ENCODE measurements around the gene LCP2. TPM values are rescaled to one million over a fixed set of nuclear protein-coding genes. Genes with fewer than 3 reads are reported as not detected.
"Not testable (repeated sequence)": the region's sequence is repeated elsewhere in the genome, so short reads cannot be mapped to it uniquely, and the experiment has no call there.

The LCP2 gene
- total RNA-seq, 1 donor from 2014 or later, result 351 TPM

DNA sequence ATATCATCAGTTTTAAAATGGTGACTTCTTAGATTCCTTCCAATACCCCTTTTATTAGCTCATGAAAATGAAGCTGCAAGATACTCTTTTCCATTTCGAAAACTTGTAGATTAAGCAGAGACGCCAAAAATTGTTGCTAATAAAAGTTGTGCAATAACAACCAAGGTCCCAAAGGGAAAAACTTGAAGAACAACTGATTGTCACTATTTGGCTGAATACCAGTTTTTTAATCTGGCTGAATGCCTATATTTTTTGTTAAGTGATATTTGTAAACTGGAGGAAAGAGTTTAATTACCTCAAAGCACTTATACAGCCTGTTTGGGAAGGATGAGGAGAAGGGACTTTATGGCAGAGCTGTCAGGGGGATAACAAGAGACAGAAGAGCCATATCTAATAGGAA lies 50.2 kb downstream of the LCP2 start:
- H3K4me1 Mint-ChIP-seq (ENCODE audit: low read depth), result peaks cover 17% of the 10 kb centered on the region
- no peaks in the 10 kb centered on the region for H3K27me3 Mint-ChIP-seq (ENCODE audit: insufficient read depth)
- intact Hi-C loops (cut with micrococcal nuclease), result no loop called here
- DNase-seq (ENCODE audit: low spot score), result no peak
- H3K4me3 Mint-ChIP-seq, result no peak overlapping the region
- peaks cover 5% of the 10 kb centered on the region for H3K9me3 Mint-ChIP-seq
- no peak overlapping the region for H3K27ac Mint-ChIP-seq
- peaks cover 68% of the 10 kb centered on the region for H3K36me3 Mint-ChIP-seq (ENCODE audit: low read depth)

DNA sequence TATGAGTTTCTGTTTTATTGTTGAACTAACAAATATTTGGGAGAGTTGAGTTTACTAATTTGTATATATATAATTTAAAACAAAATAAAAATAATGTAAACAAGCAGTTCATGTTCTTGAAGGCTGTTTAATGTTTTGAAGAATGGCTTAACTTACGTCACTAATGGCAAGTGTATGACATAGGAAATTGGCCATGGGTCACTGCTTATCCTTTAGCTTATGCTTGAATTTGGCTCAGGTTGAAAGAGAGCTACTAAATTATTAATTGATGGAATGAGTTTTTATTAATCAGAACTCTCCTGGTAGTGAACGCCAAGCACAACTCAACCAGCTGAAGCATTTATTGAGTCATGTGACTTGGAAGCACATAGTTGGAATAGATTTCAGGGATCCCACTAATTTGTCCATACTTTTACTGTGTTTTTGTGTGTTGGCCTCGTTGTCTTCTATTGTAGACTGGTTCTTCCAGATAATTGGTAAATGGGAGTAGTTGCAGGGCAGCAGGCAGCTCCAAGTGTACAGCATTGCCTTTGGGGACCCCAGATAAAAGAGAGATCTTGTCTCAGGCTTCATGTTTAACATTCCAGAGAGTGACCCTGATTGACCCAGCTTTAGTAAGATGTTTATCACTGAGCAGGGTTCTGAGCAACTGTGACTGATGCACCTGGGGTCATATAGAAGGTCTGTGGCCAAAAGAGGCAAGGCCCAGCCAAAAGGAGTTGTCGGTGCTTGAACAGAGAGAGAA lies 51.3 kb downstream of the LCP2 start:
- H3K4me3 Mint-ChIP-seq, result no peak overlapping the region
- H3K27me3 Mint-ChIP-seq (ENCODE audit: insufficient read depth), result no peaks in the 10 kb centered on the region
- intact Hi-C loops (cut with micrococcal nuclease), result no loop called here
- H3K36me3 Mint-ChIP-seq (ENCODE audit: low read depth), result peaks cover 58% of the 10 kb centered on the region
- no peak for DNase-seq (ENCODE audit: low spot score)
- H3K9me3 Mint-ChIP-seq, result peaks cover 5% of the 10 kb centered on the region
- no peak overlapping the region for H3K27ac Mint-ChIP-seq
- peaks cover 17% of the 10 kb centered on the region for H3K4me1 Mint-ChIP-seq (ENCODE audit: low read depth)

DNA sequence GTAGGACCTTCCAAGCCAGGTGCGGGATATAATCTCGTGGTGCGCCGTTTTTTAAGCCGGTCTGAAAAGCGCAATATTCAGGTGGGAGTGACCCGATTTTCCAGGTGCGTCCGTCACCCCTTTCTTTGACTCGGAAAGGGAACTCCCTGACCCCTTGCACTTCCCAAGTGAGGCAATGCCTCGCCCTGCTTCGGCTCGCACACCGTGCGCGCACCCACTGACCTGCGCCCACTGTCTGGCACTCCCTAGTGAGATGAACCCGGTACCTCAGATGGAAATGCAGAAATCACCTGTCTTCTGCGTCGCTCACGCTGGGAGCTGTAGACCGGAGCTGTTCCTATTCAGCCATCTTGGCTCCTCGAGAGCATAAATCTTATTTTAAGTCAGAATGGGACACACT lies 52.1 kb downstream of the LCP2 start:
- Mint-ChIP-seq H3K4me1 (ENCODE audit: low read depth) (peaks cover 17% of the 10 kb centered on the region), H3K36me3 (ENCODE audit: low read depth) (peaks cover 51% of the 10 kb centered on the region)
- H3K27me3 Mint-ChIP-seq (ENCODE audit: insufficient read depth); H3K4me3 Mint-ChIP-seq; intact Hi-C loops (cut with micrococcal nuclease); H3K9me3 Mint-ChIP-seq; DNase-seq (ENCODE audit: low spot score); H3K27ac Mint-ChIP-seq: not testable (repeated sequence)

DNA sequence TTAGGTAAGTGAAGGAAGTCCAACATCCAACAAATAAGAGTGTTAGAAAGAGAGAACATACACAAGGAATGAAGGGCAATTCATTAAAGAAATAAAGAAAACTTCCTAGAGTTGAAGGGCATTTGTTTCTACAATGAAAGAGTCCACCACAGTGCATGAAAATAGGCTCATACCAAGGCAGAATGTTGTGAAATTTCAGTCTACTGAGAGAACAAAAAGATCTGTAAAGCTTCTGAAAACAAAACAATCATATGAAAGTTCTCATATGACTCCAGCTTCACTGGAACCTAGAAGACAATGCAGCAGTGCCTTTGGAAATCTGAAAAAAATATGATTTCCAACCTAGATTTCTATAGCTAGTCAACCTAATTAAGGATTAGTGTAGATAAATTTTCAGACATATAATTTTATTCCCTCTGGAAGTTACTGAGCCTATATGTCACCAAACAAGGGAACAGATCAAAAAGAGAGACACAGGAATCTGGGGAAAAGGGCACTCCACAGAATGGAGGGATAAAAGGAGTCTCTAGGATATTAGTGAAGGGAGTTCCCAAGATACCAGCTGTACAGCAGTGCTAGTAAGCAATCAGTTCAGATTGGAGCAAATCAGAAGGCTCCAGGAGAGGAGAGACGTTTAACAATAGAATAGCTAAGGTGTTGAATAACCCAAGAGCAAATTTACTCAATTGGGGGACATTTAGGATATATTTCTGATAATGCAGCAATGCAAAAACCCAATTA lies 59.0 kb downstream of the LCP2 start:
- intact Hi-C loops (cut with micrococcal nuclease), result no loop called here
- H3K27me3 Mint-ChIP-seq (ENCODE audit: insufficient read depth), result no peaks in the 10 kb centered on the region
- H3K9me3 Mint-ChIP-seq, result no peaks in the 10 kb centered on the region
- peaks cover 15% of the 10 kb centered on the region for H3K36me3 Mint-ChIP-seq (ENCODE audit: low read depth)
- peaks cover 10% of the 10 kb centered on the region for H3K4me1 Mint-ChIP-seq (ENCODE audit: low read depth)
- H3K27ac Mint-ChIP-seq, result no peak overlapping the region
- no peak for DNase-seq (ENCODE audit: low spot score)
- H3K4me3 Mint-ChIP-seq, result no peak overlapping the region

DNA sequence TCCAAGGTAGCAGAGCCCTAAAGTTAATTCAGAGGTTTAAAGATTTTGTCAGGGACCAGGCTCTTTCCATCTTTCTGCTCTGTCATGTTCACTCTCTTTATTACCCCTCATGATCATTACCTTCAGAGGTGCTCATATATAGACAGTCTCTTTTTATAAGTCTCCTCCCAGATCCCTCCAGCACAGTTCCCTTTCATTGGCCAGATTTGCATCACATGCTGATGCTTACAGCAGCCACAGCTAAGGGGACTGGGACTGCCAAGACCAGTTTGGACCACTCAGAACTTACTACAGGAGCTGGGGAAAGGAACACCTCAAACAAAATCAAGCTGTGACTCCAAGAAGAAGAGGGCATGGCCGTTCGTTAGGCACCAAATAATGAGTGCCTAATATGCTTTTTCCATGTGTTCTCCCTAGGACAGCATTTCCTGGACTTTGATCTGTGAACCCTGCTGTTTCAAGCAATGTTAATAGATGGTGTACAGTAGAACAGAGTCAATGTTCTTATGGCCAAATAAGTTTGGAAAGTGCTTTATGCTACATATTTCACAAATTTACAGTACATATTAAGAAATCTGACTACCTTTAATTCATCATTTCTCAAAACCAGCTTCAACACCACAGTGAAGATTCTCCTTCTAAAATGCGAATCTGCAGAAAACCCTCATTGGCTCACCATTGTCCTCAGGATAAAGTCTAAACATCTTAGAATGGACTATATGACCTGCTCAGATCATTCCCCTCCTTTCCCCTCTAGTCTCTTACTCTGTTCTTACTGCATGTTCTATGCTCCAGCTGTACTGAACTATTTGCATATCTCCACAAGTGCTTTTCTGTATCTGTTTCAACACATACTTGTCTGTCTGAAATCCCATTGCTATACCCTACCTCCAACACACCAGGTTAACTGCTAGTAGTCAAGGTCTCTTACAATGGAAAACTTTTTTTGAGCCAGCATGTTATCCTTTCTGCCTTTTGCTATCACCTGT lies 61.4 kb downstream of the LCP2 start:
- Mint-ChIP-seq H3K36me3 (ENCODE audit: low read depth) (peaks cover 15% of the 10 kb centered on the region), H3K4me1 (ENCODE audit: low read depth) (peaks cover 10% of the 10 kb centered on the region), H3K9me3 (no peaks in the 10 kb centered on the region), H3K27ac (no peak overlapping the region), H3K4me3 (no peak overlapping the region), H3K27me3 (ENCODE audit: insufficient read depth) (no peaks in the 10 kb centered on the region)
- intact Hi-C loops (cut with micrococcal nuclease), result loop anchor here (2.0 kb wide), 1 partner anchor 17 kb away; no protein-coding TSS in a partner anchor
- DNase-seq (ENCODE audit: low spot score), result no peak

- no peak overlapping the region for H3K4me3 Mint-ChIP-seq
- peaks cover 8% of the 10 kb centered on the region for H3K36me3 Mint-ChIP-seq (ENCODE audit: low read depth)
- no peaks in the 10 kb centered on the region for H3K27me3 Mint-ChIP-seq (ENCODE audit: insufficient read depth)
- DNase-seq (ENCODE audit: low spot score), result no peak
- no peak overlapping the region for H3K27ac Mint-ChIP-seq
- H3K4me1 Mint-ChIP-seq (ENCODE audit: low read depth), result peaks cover 4% of the 10 kb centered on the region
- no peaks in the 10 kb centered on the region for H3K9me3 Mint-ChIP-seq
- intact Hi-C loops (cut with micrococcal nuclease), result no loop called here
These were observed 64.2 kb downstream of the LCP2 start for GRCh38 chr5:170233358-170233892.

GRCh38 chr5:170232786-170233185 lies 64.8 kb downstream of the LCP2 start, which contains the start of gene C5orf58:
C5orf58 (plus strand) TSS chr5:170232985; CDS start chr5:170234977, 1,992 bp downstream.
- intact Hi-C loops (cut with micrococcal nuclease), result no loop called here
- Mint-ChIP-seq H3K36me3 (ENCODE audit: low read depth) (peaks cover 5% of the 10 kb centered on the region), H3K27me3 (ENCODE audit: insufficient read depth) (no peaks in the 10 kb centered on the region), H3K4me1 (ENCODE audit: low read depth) (no peaks in the 10 kb centered on the region), H3K4me3 (no peak within 1 kb of the TSS), H3K9me3 (no peaks in the 10 kb centered on the region), H3K27ac (no peak within 1 kb of the TSS)
- DNase-seq (ENCODE audit: low spot score), result no peak

DNA sequence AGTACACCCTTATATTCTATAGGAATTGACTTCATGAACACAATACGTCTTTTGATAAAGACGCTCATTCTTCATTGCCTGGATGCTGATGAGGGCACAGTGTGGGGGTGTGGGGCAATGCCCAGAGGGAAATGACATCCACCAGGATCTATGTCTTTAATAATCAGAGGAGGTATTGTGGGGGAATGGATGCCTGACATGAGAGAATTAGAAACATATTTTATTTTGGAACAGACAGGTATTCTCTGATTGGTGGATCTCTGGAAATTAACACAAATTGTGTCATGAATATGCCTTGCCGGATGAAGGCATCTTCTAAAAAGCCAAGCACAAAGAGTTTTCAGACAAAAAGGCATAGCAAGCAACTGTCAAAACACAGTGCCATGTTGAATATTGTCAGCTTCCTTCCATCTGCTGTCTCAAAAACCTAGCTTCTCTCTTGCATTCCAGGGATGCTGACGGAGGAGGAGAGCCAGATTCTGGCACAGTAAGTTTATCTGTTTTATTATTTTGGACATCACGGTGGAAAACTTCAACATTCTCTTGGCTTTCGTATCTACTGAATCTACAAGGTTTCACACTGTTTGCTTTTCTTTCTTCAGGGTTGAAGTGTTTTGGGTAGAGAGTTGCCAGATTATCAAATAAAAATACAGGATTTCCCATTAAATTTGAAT lies 68.7 kb downstream of the LCP2 start:
- DNase-seq (ENCODE audit: low spot score), result no peak
- peaks cover 4% of the 10 kb centered on the region for H3K36me3 Mint-ChIP-seq (ENCODE audit: low read depth)
- no peak overlapping the region for H3K4me3 Mint-ChIP-seq
- intact Hi-C loops (cut with micrococcal nuclease), result loop anchor here (5.0 kb wide), 1 partner anchor 393 kb away; no protein-coding TSS in a partner anchor
- H3K4me1 Mint-ChIP-seq (ENCODE audit: low read depth), result peaks cover 5% of the 10 kb centered on the region
- H3K9me3 Mint-ChIP-seq, result no peaks in the 10 kb centered on the region
- H3K27ac Mint-ChIP-seq, result no peak overlapping the region
- H3K27me3 Mint-ChIP-seq (ENCODE audit: insufficient read depth), result peaks cover 2% of the 10 kb centered on the region

- Mint-ChIP-seq H3K9me3 (no peaks in the 10 kb centered on the region), H3K4me3 (no peak overlapping the region), H3K4me1 (ENCODE audit: low read depth) (peaks cover 5% of the 10 kb centered on the region), H3K27ac (no peak overlapping the region), H3K36me3 (ENCODE audit: low read depth) (peaks cover 4% of the 10 kb centered on the region), H3K27me3 (ENCODE audit: insufficient read depth) (peaks cover 2% of the 10 kb centered on the region)
- intact Hi-C loops (cut with micrococcal nuclease), result loop anchor here (1.0 to 5.0 kb wide), 5 partner anchors 42 to 396 kb away; no protein-coding TSS in a partner anchor
- no peak for DNase-seq (ENCODE audit: low spot score)
These were observed 70.9 kb downstream of the LCP2 start for GRCh38 chr5:170226661-170227060.

- no peaks in the 10 kb centered on the region for H3K9me3 Mint-ChIP-seq
These were observed 71.4 kb downstream of the LCP2 start for GRCh38 chr5:170226129-170226615.

GRCh38 chr5:170225326-170226128 lies 72.0 kb downstream of the LCP2 start:
- H3K4me1 Mint-ChIP-seq (ENCODE audit: low read depth), result peaks cover 5% of the 10 kb centered on the region
- H3K27me3 Mint-ChIP-seq (ENCODE audit: insufficient read depth), result peaks cover 2% of the 10 kb centered on the region
- intact Hi-C loops (cut with micrococcal nuclease), result loop anchor here (1.0 to 5.0 kb wide), 5 partner anchors 43 to 397 kb away; no protein-coding TSS in a partner anchor
- no peak overlapping the region for H3K4me3 Mint-ChIP-seq
- DNase-seq (ENCODE audit: low spot score), result peak; percentile 62
- peak overlapping the region; percentile 55 for H3K27ac Mint-ChIP-seq
- H3K36me3 Mint-ChIP-seq (ENCODE audit: low read depth), result peaks cover 4% of the 10 kb centered on the region
- no peaks in the 10 kb centered on the region for H3K9me3 Mint-ChIP-seq

More at GRCh38 chr5:170226129-170226615, 71.4 kb downstream of the LCP2 start:
- peak overlapping the region; percentile 55 for H3K27ac Mint-ChIP-seq
- H3K4me1 Mint-ChIP-seq (ENCODE audit: low read depth), result peaks cover 5% of the 10 kb centered on the region
- DNase-seq (ENCODE audit: low spot score), result no peak
- H3K36me3 Mint-ChIP-seq (ENCODE audit: low read depth), result peaks cover 4% of the 10 kb centered on the region
- H3K4me3 Mint-ChIP-seq, result no peak overlapping the region
- peaks cover 2% of the 10 kb centered on the region for H3K27me3 Mint-ChIP-seq (ENCODE audit: insufficient read depth)
- intact Hi-C loops (cut with micrococcal nuclease), result loop anchor here (1.0 to 5.0 kb wide), 5 partner anchors 42 to 396 kb away; no protein-coding TSS in a partner anchor

Measured in activated T-helper 1 cell treated with anti-CD3 and anti-CD28 coated beads, Interleukin-12 subunit alpha, Interleukin-12 subunit beta, Interleukin-2, Interleukin-4 antibody, amounts not matched to agents 30 ng/mL and 10 ng/mL and 1 ng/mL, durations not matched to agents 14 hours and 24 hours and 36 hours (primary cell).